Tibial artery (tissue), 4 donors: ENCODE measurements around the gene BRAT1.
"Not testable (repeated sequence)": the region's sequence is repeated elsewhere in the genome, so short reads cannot be mapped to it uniquely, and the experiment has no call there.

Experiments
- DNase-seq, 2 donors: peaks; one replicate each; pipeline ENCODE4 v3.0.0-alpha.2; 2019
- H3K27ac ChIP-seq, 2 donors: fragments of 200-600 bp; sonication (generic) in 1 of 2; 1 replicate in 1 of 2; 2 replicates in 1 of 2; pipeline ENCODE4 v1.5.1; 2018 to 2019; ENCODE audit warnings: mild to moderate bottlenecking in 1 of 2
- H3K27me3 ChIP-seq, 2 donors: fragments of 200-600 bp; sonication (generic) in 1 of 2; one replicate each; pipeline versions ENCODE4 v1.5.1 to v1.6.0; 2016 to 2019
- H3K36me3 ChIP-seq, 3 donors: fragments of 200-600 bp; sonication (generic) in 2 of 3; one replicate each; pipeline ENCODE4 v1.5.1; 2016 to 2019; ENCODE audit warnings: mild to moderate bottlenecking in 2 of 3
- H3K4me1 ChIP-seq, 4 donors: fragments of 200-600 bp; sonication (generic) in 2 of 4; 1 replicate in 3 of 4; 2 replicates in 1 of 4; pipeline ENCODE4 v1.5.1; 2016 to 2019
- H3K4me3 ChIP-seq, 2 donors: fragments of 200-600 bp; sonication (generic) in 1 of 2; 1 replicate in 1 of 2; 2 replicates in 1 of 2; pipeline ENCODE4 v1.5.1; 2018 to 2019; ENCODE audit warnings: mild to moderate bottlenecking in 2 of 2
- H3K9me3 ChIP-seq, 3 donors: fragments of 200-600 bp; sonication (generic) in 1 of 3; one replicate each; pipeline ENCODE4 v1.5.1; 2016 to 2019
- intact Hi-C: fragments of 100-400 bp; cut with DNase I; formaldehyde crosslinking; loops from one replicate; pipeline ENCODE4 v1.15.0; 2023; ENCODE audit warnings: low total_unique reads
- TF ChIP-seq, protein P1 (sequence below), 2 experiments: fragments of 200-600 bp in 1 of 2; fragments of 450-650 bp in 1 of 2; IDR thresholded peaks; one replicate each; pipeline ENCODE4 v1.5.1; 2017 to 2019; ENCODE audit warnings: antibody characterized with exemption in 2 of 2, mild to moderate bottlenecking in 1 of 2, moderate library complexity in 1 of 2

The BRAT1 gene

DNA sequence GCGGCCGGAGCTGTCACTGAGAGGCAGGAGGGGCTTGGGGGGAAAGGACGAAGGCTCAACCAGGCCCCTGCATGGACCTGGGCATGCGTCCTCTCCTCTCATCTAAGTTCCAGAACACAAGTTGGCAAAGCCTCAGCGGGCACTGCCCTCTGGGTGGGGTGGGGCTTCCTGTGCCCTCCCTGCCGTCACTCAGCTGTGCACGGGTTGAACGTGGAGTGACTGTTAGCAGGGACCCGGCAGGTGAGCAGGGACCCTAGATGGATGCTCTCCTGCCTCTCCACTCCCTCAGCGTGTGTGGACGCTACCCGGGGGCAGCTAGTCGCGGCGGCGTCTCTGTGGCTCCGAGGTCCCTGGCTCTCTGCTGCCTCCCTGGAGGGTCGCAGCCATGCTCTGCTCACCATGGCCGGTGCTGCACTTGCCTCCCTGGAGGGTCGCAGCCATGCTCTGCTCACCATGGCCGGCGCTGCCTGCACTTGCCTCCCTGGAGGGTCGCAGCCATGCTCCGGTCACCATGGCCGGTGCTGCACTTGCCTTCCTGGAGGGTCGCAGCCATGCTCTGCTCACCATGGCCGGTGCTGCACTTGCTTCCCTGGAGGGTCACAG, 40.0 kb upstream of the BRAT1 start:
- TF ChIP-seq, protein P1, sequence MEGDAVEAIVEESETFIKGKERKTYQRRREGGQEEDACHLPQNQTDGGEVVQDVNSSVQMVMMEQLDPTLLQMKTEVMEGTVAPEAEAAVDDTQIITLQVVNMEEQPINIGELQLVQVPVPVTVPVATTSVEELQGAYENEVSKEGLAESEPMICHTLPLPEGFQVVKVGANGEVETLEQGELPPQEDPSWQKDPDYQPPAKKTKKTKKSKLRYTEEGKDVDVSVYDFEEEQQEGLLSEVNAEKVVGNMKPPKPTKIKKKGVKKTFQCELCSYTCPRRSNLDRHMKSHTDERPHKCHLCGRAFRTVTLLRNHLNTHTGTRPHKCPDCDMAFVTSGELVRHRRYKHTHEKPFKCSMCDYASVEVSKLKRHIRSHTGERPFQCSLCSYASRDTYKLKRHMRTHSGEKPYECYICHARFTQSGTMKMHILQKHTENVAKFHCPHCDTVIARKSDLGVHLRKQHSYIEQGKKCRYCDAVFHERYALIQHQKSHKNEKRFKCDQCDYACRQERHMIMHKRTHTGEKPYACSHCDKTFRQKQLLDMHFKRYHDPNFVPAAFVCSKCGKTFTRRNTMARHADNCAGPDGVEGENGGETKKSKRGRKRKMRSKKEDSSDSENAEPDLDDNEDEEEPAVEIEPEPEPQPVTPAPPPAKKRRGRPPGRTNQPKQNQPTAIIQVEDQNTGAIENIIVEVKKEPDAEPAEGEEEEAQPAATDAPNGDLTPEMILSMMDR (IDR thresholded peaks at IDR 0.05) = no peak
- no peaks in the 10 kb centered on the region for H3K9me3 ChIP-seq
- H3K36me3 ChIP-seq = peaks cover 23 to 93% (median 55%) of the 10 kb centered on the region in 3 donors
- H3K27ac ChIP-seq = no peak overlapping the region
- H3K27me3 ChIP-seq = no peaks in the 10 kb centered on the region
- H3K4me1 ChIP-seq = no peaks in the 10 kb centered on the region
- no peak overlapping the region for H3K4me3 ChIP-seq
- intact Hi-C loops = loop anchor here (5.0 kb wide), 1 partner anchor 52 kb away; no protein-coding TSS in a partner anchor
- no peak for DNase-seq

DNA sequence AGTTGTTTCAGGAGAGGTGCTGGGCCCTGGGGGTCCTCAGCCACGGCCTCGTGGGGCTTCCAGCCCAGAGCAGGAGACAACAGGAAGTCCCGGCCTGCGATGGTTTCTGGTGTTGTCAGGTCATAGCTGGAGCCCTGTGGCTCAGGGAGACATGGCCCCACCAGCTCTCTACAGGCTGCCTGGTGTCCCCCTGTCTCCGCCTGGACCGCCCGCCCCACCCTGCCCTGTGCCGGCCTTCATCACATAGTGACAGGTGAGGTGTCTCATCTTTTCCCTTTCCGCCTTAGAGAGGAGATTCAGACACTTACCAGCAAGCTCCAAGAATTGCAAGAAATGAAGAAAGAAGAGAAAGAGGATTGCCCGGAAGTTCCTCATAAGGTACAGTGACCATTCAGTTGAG, 39.3 kb upstream of the BRAT1 start:
- peaks cover 23 to 93% (median 63%) of the 10 kb centered on the region in 3 donors for H3K36me3 ChIP-seq
- no peaks in the 10 kb centered on the region for H3K4me1 ChIP-seq
- no peak overlapping the region for H3K4me3 ChIP-seq
- intact Hi-C loops = no loop called here
- no peaks in the 10 kb centered on the region for H3K27me3 ChIP-seq
- TF ChIP-seq, protein P1 (IDR thresholded peaks at IDR 0.05) = no peak
- DNase-seq = no peak
- H3K27ac ChIP-seq = no peak overlapping the region
- no peaks in the 10 kb centered on the region for H3K9me3 ChIP-seq

DNA sequence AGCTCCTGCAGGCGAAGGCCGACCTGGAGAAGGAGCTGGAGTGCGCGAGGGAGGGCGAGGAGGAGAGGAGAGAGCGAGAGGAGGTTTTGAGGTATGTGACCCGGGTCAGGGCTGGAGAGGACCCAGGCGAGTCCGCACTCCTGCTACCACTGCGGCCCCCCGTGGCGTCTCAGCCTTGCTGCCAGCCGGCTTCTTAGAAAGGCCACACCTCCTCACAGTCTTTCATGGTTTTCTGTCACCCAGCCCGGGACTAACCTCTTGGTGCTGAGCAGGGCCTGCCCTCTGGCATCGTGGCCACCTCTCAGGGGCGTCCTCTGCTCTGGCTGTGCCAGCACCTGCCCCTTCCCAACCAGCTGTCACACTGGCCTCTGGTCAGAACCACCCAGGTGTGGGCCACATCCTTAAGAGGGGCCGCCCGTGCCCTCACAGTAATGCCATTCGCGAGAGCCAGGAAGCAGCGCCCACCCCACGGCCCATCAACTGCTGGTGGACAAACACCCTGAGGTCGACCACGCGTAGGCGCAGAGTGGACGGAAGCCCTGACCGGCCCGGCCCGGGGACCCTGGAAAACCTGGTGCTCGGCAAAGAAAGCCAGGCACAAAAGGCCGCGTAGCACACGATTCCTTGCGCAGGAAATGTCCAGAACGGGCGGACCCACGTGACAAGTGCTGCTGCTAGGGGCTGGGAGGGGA, 37.9 kb upstream of the BRAT1 start:
- Histone ChIP-seq H3K9me3 (no peaks in the 10 kb centered on the region), H3K4me3 (no peak overlapping the region), H3K27me3 (no peaks in the 10 kb centered on the region), H3K4me1 (no peaks in the 10 kb centered on the region), H3K27ac (no peak overlapping the region), H3K36me3 (peaks cover 29 to 83% (median 60%) of the 10 kb centered on the region in 3 donors)
- intact Hi-C loops = no loop called here
- no peak for DNase-seq
- TF ChIP-seq, protein P1 (IDR thresholded peaks at IDR 0.05) = no peak

DNA sequence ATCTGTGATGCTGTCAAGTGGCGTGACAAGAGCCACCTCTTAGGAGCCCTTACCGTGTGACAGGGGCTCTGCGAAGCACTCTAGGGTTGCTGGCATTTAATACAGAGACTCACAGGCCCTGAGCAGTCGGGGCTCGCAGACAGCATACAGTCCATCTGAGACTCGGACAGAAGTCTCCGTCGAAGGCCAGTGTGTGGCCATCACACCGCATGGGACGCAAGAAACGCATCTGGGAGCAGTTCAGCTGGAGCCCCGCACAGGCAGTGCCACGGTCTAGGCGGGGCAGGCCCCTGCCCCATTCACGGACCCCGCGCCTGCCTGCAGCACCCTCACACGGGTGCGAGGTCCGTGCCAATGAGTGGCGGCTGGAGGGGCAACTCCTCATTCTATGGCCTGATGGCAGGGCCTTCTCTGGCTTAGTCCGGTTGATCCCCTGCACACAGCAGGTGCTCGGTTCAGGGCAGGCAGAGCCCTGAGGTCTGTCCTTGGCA, 37.1 kb upstream of the BRAT1 start:
- intact Hi-C loops = no loop called here
- Histone ChIP-seq H3K27me3 (no peaks in the 10 kb centered on the region), H3K36me3 (peaks cover 29 to 83% (median 54%) of the 10 kb centered on the region in 3 donors), H3K27ac (no peak overlapping the region), H3K9me3 (no peaks in the 10 kb centered on the region), H3K4me3 (no peak overlapping the region), H3K4me1 (no peaks in the 10 kb centered on the region)
- TF ChIP-seq, protein P1 (IDR thresholded peaks at IDR 0.05) = no peak
- no peak for DNase-seq

DNA sequence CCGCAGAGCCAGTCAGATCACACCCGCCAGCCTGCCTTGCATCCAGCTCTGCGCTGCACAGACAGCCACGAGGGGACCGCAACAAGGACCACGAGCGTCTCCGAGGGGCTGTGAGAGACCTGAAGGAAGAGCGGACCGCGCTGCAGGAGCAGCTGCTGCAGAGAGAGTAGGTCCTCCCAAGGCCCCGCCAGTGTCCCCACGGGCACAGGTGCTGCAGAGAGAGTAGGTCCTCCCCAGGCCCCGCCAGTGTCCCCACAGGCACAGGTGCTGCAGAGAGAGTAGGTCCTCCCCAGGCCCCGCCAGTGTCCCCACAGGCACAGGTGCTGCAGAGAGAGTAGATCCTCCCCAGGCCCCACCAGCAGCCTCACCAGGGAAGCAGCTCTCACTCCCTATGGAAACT, 34.6 kb upstream of the BRAT1 start:
- H3K27ac ChIP-seq, H3K27me3 ChIP-seq, intact Hi-C loops, DNase-seq, H3K4me1 ChIP-seq, H3K4me3 ChIP-seq, H3K9me3 ChIP-seq: not testable (repeated sequence)
- H3K36me3 ChIP-seq = peaks cover 38 to 89% (median 65%) of the 10 kb centered on the region in 3 donors

DNA sequence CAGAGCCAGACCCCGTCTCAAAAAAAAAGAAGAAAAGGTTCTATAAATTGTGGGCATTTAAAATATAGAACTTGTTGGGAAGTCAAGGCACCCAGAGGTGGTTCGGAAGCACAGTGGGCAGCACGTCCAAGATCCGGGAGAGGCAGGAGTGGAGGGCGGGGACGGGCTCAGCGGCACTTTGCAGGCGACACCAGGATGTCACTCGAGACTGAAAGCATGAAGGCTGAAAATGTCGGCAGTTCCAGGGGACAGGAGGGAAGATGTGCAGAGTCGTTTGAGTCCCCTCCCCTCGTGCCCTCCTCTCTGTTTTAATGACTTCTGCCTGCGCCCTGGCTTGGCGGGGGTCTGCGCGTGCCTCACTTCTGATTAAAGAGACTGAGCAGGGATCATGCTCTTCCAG, 34.0 kb upstream of the BRAT1 start:
- TF ChIP-seq, protein P1 (IDR thresholded peaks at IDR 0.05) = no peak
- no peak for DNase-seq
- H3K36me3 ChIP-seq = peaks cover 39 to 89% (median 65%) of the 10 kb centered on the region in 3 donors
- intact Hi-C loops = no loop called here
- H3K9me3 ChIP-seq = no peaks in the 10 kb centered on the region
- H3K27me3 ChIP-seq = no peaks in the 10 kb centered on the region
- H3K4me1 ChIP-seq = no peaks in the 10 kb centered on the region
- no peak overlapping the region for H3K27ac ChIP-seq
- H3K4me3 ChIP-seq = no peak overlapping the region
